HL-60 (cell line): ENCODE data around the gene FPGS.

Experiments used
- DNase-seq, 2 experiments: peaks; one replicate each; pipeline ENCODE4 v3.0.0-alpha.2; 2010 to 2020; ENCODE audit warnings: low read depth in 1 of 2, low spot score in 1 of 2
- H3K27ac ChIP-seq: fragments of 250-450 bp; sonication (Bioruptor Pico); replicated peaks from 2 replicates; pipeline ENCODE4 v1.5.1; 2020; ENCODE audit warnings: mild to moderate bottlenecking, moderate library complexity
- H3K27me3 ChIP-seq: fragments of 250-450 bp; sonication (Bioruptor Pico); 2 replicates; pipeline ENCODE4 v1.5.1; 2021; ENCODE audit warnings: mild to moderate bottlenecking, moderate library complexity; ENCODE audit not compliant: insufficient read depth, poor library complexity, severe bottlenecking
- H3K4me3 ChIP-seq: replicated peaks from 2 replicates; pipeline ENCODE4 v1.5.1; 2011; ENCODE audit warnings: mild to moderate bottlenecking, control low read depth, low read length; ENCODE audit not compliant: insufficient read depth
- GABPA ChIP-seq: IDR thresholded peaks from 2 replicates; pipeline ENCODE4 v1.6.1; 2012; ENCODE audit warnings: low read depth
- POLR2AphosphoS5 ChIP-seq: IDR thresholded peaks from 2 replicates; pipeline ENCODE4 v1.6.1; 2012; ENCODE audit warnings: low read depth
- SPI1 ChIP-seq: IDR thresholded peaks from 2 replicates; pipeline ENCODE4 v1.6.1; 2012; ENCODE audit warnings: low read depth, mild to moderate bottlenecking, borderline replicate concordance
- TF ChIP-seq, protein P1 (sequence below): IDR thresholded peaks from 2 replicates; pipeline ENCODE4 v1.6.1; 2012; ENCODE audit warnings: low read depth; ENCODE audit not compliant: insufficient replicate concordance
- TF ChIP-seq, protein P2 (sequence below): IDR thresholded peaks from one replicate; pipeline ENCODE4 v1.5.1; 2011; ENCODE audit warnings: low read length, control low read depth, inconsistent platforms; ENCODE audit not compliant: insufficient read depth

FPGS gene

DNA sequence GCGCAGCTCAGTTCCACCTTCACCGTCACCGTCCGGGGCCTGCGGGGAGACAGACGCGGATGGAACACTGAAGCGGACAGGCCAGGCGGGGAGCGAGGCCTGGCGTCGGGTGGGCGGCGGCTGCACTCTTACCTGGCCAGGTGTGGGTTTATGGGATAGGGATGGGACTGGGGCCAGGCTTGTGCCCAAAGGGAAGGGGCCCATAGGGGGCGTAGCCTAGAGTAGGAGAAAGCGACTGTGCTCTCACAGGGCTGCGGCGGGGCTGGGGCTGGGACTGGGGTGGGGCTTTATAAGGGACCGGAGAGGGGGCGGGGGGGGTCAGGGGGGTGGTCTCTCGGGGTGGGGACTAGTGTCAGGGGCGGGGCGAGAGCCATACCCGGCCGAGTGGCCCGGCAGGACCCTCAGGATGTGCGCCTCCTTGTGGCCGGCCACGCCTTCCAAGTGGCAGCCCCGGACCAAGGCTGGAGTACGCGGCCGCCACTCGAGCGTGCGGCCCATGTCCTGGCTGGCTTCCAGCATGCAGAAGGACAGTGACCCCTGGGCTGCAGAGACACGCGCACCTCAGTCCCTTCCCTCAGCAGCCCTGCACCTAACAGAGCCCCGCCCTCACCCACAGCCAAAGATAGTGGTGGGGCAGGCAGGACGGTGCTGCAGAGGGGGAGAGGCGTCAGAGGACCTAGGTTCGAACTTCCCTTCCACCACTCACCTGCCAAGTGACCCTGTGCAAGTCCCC is 22.8 kb downstream of the FPGS start:
- Histone ChIP-seq H3K4me3 (no peak overlapping the region), H3K27me3 (no peaks in the 10 kb centered on the region), H3K27ac (no peak overlapping the region)
- TF ChIP-seq SPI1 (no peak), GABPA (no peak), POLR2AphosphoS5 (no peak)
- TF ChIP-seq, protein P1, sequence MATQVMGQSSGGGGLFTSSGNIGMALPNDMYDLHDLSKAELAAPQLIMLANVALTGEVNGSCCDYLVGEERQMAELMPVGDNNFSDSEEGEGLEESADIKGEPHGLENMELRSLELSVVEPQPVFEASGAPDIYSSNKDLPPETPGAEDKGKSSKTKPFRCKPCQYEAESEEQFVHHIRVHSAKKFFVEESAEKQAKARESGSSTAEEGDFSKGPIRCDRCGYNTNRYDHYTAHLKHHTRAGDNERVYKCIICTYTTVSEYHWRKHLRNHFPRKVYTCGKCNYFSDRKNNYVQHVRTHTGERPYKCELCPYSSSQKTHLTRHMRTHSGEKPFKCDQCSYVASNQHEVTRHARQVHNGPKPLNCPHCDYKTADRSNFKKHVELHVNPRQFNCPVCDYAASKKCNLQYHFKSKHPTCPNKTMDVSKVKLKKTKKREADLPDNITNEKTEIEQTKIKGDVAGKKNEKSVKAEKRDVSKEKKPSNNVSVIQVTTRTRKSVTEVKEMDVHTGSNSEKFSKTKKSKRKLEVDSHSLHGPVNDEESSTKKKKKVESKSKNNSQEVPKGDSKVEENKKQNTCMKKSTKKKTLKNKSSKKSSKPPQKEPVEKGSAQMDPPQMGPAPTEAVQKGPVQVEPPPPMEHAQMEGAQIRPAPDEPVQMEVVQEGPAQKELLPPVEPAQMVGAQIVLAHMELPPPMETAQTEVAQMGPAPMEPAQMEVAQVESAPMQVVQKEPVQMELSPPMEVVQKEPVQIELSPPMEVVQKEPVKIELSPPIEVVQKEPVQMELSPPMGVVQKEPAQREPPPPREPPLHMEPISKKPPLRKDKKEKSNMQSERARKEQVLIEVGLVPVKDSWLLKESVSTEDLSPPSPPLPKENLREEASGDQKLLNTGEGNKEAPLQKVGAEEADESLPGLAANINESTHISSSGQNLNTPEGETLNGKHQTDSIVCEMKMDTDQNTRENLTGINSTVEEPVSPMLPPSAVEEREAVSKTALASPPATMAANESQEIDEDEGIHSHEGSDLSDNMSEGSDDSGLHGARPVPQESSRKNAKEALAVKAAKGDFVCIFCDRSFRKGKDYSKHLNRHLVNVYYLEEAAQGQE, result no peak
- TF ChIP-seq, protein P2, sequence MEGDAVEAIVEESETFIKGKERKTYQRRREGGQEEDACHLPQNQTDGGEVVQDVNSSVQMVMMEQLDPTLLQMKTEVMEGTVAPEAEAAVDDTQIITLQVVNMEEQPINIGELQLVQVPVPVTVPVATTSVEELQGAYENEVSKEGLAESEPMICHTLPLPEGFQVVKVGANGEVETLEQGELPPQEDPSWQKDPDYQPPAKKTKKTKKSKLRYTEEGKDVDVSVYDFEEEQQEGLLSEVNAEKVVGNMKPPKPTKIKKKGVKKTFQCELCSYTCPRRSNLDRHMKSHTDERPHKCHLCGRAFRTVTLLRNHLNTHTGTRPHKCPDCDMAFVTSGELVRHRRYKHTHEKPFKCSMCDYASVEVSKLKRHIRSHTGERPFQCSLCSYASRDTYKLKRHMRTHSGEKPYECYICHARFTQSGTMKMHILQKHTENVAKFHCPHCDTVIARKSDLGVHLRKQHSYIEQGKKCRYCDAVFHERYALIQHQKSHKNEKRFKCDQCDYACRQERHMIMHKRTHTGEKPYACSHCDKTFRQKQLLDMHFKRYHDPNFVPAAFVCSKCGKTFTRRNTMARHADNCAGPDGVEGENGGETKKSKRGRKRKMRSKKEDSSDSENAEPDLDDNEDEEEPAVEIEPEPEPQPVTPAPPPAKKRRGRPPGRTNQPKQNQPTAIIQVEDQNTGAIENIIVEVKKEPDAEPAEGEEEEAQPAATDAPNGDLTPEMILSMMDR, result no peak
- DNase-seq, result no peak

DNA sequence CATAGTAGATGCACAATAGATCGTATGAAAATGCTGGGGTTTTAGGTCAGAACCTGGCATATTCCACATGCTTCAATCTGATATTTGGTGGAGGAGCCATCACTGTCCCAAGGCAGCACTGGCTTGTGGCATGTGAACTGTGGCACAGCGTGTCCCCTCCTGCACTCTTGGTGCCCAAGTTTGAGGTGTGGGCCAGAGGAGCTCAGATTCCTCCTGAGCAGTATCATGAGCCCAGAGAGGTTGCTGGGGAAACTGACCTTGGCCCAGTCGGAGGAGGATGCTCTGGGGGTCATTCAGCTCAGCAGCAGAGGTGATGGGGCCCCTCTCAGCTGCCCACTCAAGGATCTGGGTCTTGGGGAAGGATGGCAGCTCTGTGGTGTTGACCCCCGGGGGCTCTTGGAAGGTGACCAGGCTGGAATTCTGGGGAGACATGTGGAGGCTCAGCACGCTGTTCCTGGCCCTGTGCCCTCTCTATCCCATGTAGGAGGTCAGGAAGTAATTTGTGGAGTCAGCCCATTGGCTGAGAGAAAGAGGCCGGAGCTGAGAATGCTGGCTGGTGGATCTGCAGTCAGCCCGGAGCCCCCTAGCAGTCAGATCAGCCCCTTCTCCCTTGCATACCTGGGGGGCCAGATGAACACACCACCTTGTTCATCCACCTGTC is 23.7 kb downstream of the FPGS start:
- TF ChIP-seq GABPA (no peak), SPI1 (no peak), POLR2AphosphoS5 (no peak)
- TF ChIP-seq, protein P1, result no peak
- TF ChIP-seq, protein P2, result no peak
- Histone ChIP-seq H3K27ac (no peak overlapping the region), H3K27me3 (no peaks in the 10 kb centered on the region), H3K4me3 (no peak overlapping the region)
- DNase-seq, result no peak

DNA sequence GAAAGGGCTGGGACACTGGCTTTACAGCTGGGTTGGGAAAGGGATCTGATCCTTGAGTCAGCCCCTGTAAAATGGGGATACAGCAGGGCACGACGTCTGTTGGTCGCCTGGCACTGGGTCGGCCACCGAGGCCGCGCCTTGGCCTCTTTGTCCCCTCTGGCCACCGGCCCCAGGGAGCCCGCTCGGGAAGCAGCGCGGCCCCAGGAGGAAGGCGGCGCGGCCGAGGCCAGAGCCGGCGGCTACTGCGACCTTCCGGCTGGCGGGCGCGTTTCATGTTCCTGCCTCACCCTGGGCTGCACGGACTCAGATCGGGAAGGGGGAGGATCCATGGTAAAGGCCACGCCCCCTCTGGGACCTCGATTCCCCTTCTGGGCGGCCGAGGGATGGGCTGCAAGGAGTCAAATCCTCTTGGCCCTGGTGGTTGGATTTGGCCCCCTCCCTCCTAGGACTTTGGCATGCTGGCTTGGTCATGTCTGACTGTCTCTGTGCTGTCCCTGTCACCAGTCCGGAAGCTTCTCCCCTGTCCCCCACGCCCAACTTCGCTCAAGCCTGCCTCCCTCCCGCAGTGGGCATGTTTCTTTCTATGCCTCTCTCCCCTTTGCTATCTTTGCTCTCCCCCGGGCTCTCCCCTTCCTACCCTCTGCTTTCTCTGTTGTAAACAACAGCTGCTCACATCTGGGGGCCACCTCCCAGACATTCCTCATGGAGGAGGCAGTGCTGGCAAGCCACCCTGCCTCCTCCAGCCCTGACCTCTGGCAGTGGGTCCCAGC is 25.8 kb downstream of the FPGS start:
- Histone ChIP-seq H3K4me3 (no peak overlapping the region), H3K27me3 (no peaks in the 10 kb centered on the region), H3K27ac (no peak overlapping the region)
- DNase-seq, result no peak
- TF ChIP-seq, protein P1, result no peak
- TF ChIP-seq, protein P2, result no peak
- no peak for TF ChIP-seq GABPA
- no peak for TF ChIP-seq SPI1
- no peak for TF ChIP-seq POLR2AphosphoS5
